Measurements from ENCODE around the gene PLEK. TPM values are rescaled to one million over a fixed set of nuclear protein-coding genes. Genes with fewer than 3 reads are reported as not detected.

The PLEK gene
- polyA plus RNA-seq, 2 of the 4 experiments (the other 2 are of a cell fraction): 0.04 TPM; not detected in 1

DNA sequence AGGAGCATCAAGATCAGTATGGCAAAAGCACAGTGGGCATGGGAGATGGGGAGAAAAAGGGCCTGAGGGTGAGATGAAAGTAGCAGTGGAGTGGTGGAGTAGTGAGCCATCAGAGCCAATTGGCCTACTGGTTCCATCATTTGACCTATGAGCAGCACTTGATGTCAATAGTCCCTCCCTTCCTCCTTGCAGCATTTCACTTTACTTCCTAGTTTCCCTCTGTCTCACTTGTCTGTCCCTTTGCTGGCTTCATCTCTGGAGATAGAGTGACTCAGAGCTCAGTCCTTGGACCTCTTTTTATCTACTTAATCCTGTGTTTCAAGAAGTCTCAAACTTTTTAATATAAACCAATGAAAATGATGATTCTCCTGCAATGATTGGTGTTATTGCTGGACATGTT is 69.9 kb downstream of the PLEK start:
- no peaks in the 10 kb centered on the region for H3K4me1 ChIP-seq
- POLR2A ChIA-PET: no interaction called here
- peak in 1 of 2 experiments; percentile 44; a peak in 3 of 6 replicates for ATAC-seq
- FAIRE-seq: no peak
- H3K4me3 ChIP-seq: no peak overlapping the region
- no peak overlapping the region for H3K27ac ChIP-seq
- DNase-seq (ENCODE audit: low read depth in 1 of 2, low spot score in 1 of 2): peak in 1 of 2 experiments; percentile 19
- no peak for TF ChIP-seq EHMT2 (IDR thresholded peaks at IDR 0.05; ENCODE audit: low read depth)
- no peak for TF ChIP-seq HOXB5 (CRISPR knock-in tag; IDR thresholded peaks at IDR 0.05)
- TF ChIP-seq PHF8 (IDR thresholded peaks at IDR 0.05; ENCODE audit: borderline replicate concordance, low read depth): no peak
- no peak for TF ChIP-seq ZC3H11A (IDR thresholded peaks at IDR 0.05)
- TF ChIP-seq, protein P1, sequence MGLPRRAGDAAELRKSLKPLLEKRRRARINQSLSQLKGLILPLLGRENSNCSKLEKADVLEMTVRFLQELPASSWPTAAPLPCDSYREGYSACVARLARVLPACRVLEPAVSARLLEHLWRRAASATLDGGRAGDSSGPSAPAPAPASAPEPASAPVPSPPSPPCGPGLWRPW (IDR thresholded peaks at IDR 0.05): no peak
- TF ChIP-seq, protein P2, sequence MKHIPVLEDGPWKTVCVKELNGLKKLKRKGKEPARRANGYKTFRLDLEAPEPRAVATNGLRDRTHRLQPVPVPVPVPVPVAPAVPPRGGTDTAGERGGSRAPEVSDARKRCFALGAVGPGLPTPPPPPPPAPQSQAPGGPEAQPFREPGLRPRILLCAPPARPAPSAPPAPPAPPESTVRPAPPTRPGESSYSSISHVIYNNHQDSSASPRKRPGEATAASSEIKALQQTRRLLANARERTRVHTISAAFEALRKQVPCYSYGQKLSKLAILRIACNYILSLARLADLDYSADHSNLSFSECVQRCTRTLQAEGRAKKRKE (CRISPR knock-in tag; IDR thresholded peaks at IDR 0.05; ENCODE audit: low read depth): no peak
- TF ChIP-seq CBX8 (IDR thresholded peaks at IDR 0.05): no peak
- TF ChIP-seq, protein P3, sequence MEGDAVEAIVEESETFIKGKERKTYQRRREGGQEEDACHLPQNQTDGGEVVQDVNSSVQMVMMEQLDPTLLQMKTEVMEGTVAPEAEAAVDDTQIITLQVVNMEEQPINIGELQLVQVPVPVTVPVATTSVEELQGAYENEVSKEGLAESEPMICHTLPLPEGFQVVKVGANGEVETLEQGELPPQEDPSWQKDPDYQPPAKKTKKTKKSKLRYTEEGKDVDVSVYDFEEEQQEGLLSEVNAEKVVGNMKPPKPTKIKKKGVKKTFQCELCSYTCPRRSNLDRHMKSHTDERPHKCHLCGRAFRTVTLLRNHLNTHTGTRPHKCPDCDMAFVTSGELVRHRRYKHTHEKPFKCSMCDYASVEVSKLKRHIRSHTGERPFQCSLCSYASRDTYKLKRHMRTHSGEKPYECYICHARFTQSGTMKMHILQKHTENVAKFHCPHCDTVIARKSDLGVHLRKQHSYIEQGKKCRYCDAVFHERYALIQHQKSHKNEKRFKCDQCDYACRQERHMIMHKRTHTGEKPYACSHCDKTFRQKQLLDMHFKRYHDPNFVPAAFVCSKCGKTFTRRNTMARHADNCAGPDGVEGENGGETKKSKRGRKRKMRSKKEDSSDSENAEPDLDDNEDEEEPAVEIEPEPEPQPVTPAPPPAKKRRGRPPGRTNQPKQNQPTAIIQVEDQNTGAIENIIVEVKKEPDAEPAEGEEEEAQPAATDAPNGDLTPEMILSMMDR (IDR thresholded peaks at IDR 0.05): no peak
- no peak for TF ChIP-seq HOXB13 (CRISPR knock-in tag; IDR thresholded peaks at IDR 0.05; ENCODE audit: low read depth)
- TF ChIP-seq ZSCAN20 (CRISPR knock-in tag; IDR thresholded peaks at IDR 0.05): no peak
- TF ChIP-seq ESRRA (IDR thresholded peaks at IDR 0.05; ENCODE audit: borderline replicate concordance, low read length): no peak
- TF ChIP-seq, protein P4, sequence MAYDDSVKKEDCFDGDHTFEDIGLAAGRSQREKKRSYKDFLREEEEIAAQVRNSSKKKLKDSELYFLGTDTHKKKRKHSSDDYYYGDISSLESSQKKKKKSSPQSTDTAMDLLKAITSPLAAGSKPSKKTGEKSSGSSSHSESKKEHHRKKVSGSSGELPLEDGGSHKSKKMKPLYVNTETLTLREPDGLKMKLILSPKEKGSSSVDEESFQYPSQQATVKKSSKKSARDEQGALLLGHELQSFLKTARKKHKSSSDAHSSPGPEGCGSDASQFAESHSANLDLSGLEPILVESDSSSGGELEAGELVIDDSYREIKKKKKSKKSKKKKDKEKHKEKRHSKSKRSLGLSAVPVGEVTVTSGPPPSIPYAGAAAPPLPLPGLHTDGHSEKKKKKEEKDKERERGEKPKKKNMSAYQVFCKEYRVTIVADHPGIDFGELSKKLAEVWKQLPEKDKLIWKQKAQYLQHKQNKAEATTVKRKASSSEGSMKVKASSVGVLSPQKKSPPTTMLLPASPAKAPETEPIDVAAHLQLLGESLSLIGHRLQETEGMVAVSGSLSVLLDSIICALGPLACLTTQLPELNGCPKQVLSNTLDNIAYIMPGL (CRISPR knock-in tag; IDR thresholded peaks at IDR 0.05; ENCODE audit: borderline replicate concordance): no peak
- no peak for TF ChIP-seq MYC (IDR thresholded peaks at IDR 0.05; ENCODE audit: borderline replicate concordance, low read length)
- no peak for TF ChIP-seq ZFP36 (IDR thresholded peaks at IDR 0.05; ENCODE audit: borderline replicate concordance, partially characterized antibody)
- no peak for TF ChIP-seq MAZ (IDR thresholded peaks at IDR 0.05; ENCODE audit: borderline replicate concordance, low read depth, low read length)
- TF ChIP-seq RNF2 (IDR thresholded peaks at IDR 0.05; ENCODE audit: borderline replicate concordance, low read depth): no peak
- no peak for TF ChIP-seq GATA3 (IDR thresholded peaks at IDR 0.05; ENCODE audit: borderline replicate concordance)
- TF ChIP-seq NPAS2 (CRISPR knock-in tag; IDR thresholded peaks at IDR 0.05; ENCODE audit: borderline replicate concordance): no peak
- no peaks in the 10 kb centered on the region for H3K9me3 ChIP-seq
- no peak overlapping the region for H3K4me2 ChIP-seq
- CTCF ChIA-PET: interaction anchor here (1.5 kb wide), 1 partner anchor 152 kb away, joined by 3 read pairs; no protein-coding TSS in a partner anchor

DNA sequence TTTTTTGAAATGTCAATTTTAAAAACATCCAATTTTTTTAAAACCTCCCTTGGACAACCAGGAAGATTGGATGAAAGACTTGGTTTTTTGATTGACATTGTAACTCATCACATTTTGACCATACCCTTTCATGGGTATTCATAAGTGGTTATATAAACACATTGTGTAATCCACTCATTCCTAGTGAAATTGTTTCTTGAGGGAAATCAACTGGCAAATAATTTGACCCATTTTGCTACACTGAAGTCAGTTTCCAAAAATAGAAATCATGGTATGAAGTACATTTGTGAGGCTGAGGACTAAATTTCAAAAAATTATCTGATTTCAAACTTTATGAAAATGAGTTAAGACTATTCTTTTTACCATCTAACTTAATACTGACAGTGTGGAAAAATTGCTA is 70.5 kb downstream of the PLEK start:
- ATAC-seq: no peak
- Histone ChIP-seq H3K27ac (no peak overlapping the region), H3K4me2 (no peak overlapping the region), H3K4me1 (no peaks in the 10 kb centered on the region), H3K4me3 (no peak overlapping the region), H3K9me3 (no peaks in the 10 kb centered on the region)
- no peak for FAIRE-seq
- CTCF ChIA-PET: no interaction called here
- TF ChIP-seq, protein P5, sequence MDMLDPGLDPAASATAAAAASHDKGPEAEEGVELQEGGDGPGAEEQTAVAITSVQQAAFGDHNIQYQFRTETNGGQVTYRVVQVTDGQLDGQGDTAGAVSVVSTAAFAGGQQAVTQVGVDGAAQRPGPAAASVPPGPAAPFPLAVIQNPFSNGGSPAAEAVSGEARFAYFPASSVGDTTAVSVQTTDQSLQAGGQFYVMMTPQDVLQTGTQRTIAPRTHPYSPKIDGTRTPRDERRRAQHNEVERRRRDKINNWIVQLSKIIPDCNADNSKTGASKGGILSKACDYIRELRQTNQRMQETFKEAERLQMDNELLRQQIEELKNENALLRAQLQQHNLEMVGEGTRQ (IDR thresholded peaks at IDR 0.05): no peak
- TF ChIP-seq RARB (CRISPR knock-in tag; IDR thresholded peaks at IDR 0.05): no peak
- no peak for TF ChIP-seq TP53 (CRISPR knock-in tag; IDR thresholded peaks at IDR 0.05)
- TF ChIP-seq CBX2 (IDR thresholded peaks at IDR 0.05; ENCODE audit: borderline replicate concordance, low read depth): no peak
- TF ChIP-seq HOXB5 (CRISPR knock-in tag; IDR thresholded peaks at IDR 0.05): no peak
- no peak for TF ChIP-seq TFCP2L1 (CRISPR knock-in tag; IDR thresholded peaks at IDR 0.05)
- TF ChIP-seq, protein P6, sequence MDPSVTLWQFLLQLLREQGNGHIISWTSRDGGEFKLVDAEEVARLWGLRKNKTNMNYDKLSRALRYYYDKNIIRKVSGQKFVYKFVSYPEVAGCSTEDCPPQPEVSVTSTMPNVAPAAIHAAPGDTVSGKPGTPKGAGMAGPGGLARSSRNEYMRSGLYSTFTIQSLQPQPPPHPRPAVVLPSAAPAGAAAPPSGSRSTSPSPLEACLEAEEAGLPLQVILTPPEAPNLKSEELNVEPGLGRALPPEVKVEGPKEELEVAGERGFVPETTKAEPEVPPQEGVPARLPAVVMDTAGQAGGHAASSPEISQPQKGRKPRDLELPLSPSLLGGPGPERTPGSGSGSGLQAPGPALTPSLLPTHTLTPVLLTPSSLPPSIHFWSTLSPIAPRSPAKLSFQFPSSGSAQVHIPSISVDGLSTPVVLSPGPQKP (IDR thresholded peaks at IDR 0.05; ENCODE audit: low read depth, low read length): no peak
- no peak for TF ChIP-seq RNF2 (IDR thresholded peaks at IDR 0.05; ENCODE audit: borderline replicate concordance, low read depth)
- no peak for TF ChIP-seq JUNB (IDR thresholded peaks at IDR 0.05)
- TF ChIP-seq ZNF302 (CRISPR knock-in tag; IDR thresholded peaks at IDR 0.05): no peak
- TF ChIP-seq, protein P4 (CRISPR knock-in tag; IDR thresholded peaks at IDR 0.05; ENCODE audit: borderline replicate concordance): no peak
- no peak for TF ChIP-seq SREBF2 (IDR thresholded peaks at IDR 0.05)
- no peak for TF ChIP-seq EHMT2 (IDR thresholded peaks at IDR 0.05; ENCODE audit: low read depth)
- DNase-seq (ENCODE audit: low read depth in 1 of 2, low spot score in 1 of 2): no peak
- POLR2A ChIA-PET: no interaction called here

All from A549 (cell line).